HG03108 (cell line): ENCODE data around the gene TGFBR3L.
"Not testable (repeated sequence)": the region's sequence is repeated elsewhere in the genome, so short reads cannot be mapped to it uniquely, and the experiment has no call there.

Experiments used
- ATAC-seq: cut with Tn5 transposase; IDR thresholded peaks from one replicate; pipeline ENCODE4 v1.9.1; 2021; ENCODE audit warnings: moderate library complexity; ENCODE audit not compliant: unreplicated experiment

Gene TGFBR3L

GRCh38 chr19:7916103-7916954, 1.7 kb downstream of the TGFBR3L start:
- no peak for ATAC-seq

GRCh38 chr19:7916955-7917266, 2.3 kb downstream of the TGFBR3L start:
- no peak for ATAC-seq

GRCh38 chr19:7917267-7918061, 2.8 kb downstream of the TGFBR3L start:
- no peak for ATAC-seq

- not testable (repeated sequence) for ATAC-seq
These were observed 3.5 kb downstream of the TGFBR3L start for GRCh38 chr19:7918062-7918614.

GRCh38 chr19:7918615-7919421, 4.2 kb downstream of the TGFBR3L start:
- ATAC-seq = no peak

- ATAC-seq = peak; percentile 47
These were observed 5.2 kb downstream of the TGFBR3L start, which contains the start of gene SNAPC2 for GRCh38 chr19:7919610-7920518. Gene SNAPC2, plus strand, starts transcription at chr19:7920338. Its CDS starts 29 bp downstream, at chr19:7920367.

- peak; percentile 32 for ATAC-seq
These were observed 6.1 kb downstream of the TGFBR3L start for GRCh38 chr19:7920519-7921301.

- no peak for ATAC-seq
These were observed 6.8 kb downstream of the TGFBR3L start for GRCh38 chr19:7921302-7921966.

GRCh38 chr19:7921967-7922835, 7.6 kb downstream of the TGFBR3L start:
- ATAC-seq = no peak

- no peak for ATAC-seq
These were observed 8.2 kb downstream of the TGFBR3L start for GRCh38 chr19:7922836-7923195.

- ATAC-seq = no peak
These were observed 8.9 kb downstream of the TGFBR3L start for GRCh38 chr19:7923295-7924191.

- no peak for ATAC-seq
These were observed 9.6 kb downstream of the TGFBR3L start for GRCh38 chr19:7924241-7924640.

- no peak for ATAC-seq
These were observed 10.1 kb downstream of the TGFBR3L start for GRCh38 chr19:7924651-7925170.

- no peak for ATAC-seq
These were observed 10.7 kb downstream of the TGFBR3L start for GRCh38 chr19:7925171-7925851.

GRCh38 chr19:7926021-7926726, 11.5 kb downstream of the TGFBR3L start, which contains the start of gene CTXN1:
Gene CTXN1, minus strand, starts transcription at chr19:7926135. Its CDS starts 597 bp downstream, at chr19:7925538.
- ATAC-seq = no peak
